OCI-LY3 (cell line): ENCODE measurements around the gene ZNF831.

ENCODE experiments used
- H2AFZ ChIP-seq: fragments of 200-600, 300-600 bp; shearing (Covaris generic); 2 replicates; pipeline ENCODE4 v1.6.0; 2014; ENCODE audit warnings: antibody characterized with exemption, low read depth, low read length
- H3K27ac ChIP-seq: fragments of 200-600, 300-600 bp; sonication (generic); 2 replicates; pipeline ENCODE4 v1.5.1; 2014; ENCODE audit warnings: mild to moderate bottlenecking, low read length, moderate library complexity, mixed read lengths
- H3K27me3 ChIP-seq: fragments of 200-600, 300-600 bp; sonication (generic); 2 replicates; pipeline ENCODE4 v1.6.1; 2014; ENCODE audit warnings: low read depth, low read length, mixed read lengths
- H3K36me3 ChIP-seq: fragments of 200-600, 300-600 bp; sonication (generic); replicated peaks from 2 replicates; pipeline ENCODE3; 2014; ENCODE audit warnings: low read depth, low read length, mixed read lengths
- H3K4me1 ChIP-seq: fragments of 300-600, 200-600 bp; sonication (generic); 2 replicates; pipeline ENCODE4 v1.6.1; 2014; ENCODE audit warnings: low read length, mixed read lengths
- H3K4me2 ChIP-seq: fragments of 200-600, 300-600 bp; sonication (generic); 2 replicates; pipeline ENCODE4 v1.6.1; 2014; ENCODE audit warnings: low read length, mixed read lengths
- H3K4me3 ChIP-seq: fragments of 300-600, 200-600 bp; sonication (generic); 2 replicates; pipeline ENCODE4 v1.5.1; 2014; ENCODE audit warnings: antibody characterized with exemption, mild to moderate bottlenecking, low read length, moderate library complexity
- H3K79me2 ChIP-seq: fragments of 300-600, 200-600 bp; shearing (Covaris generic); 2 replicates; pipeline ENCODE4 v1.6.1; 2014; ENCODE audit warnings: mild to moderate bottlenecking, low read length, mixed read lengths
- H3K9ac ChIP-seq: fragments of 300-600, 200-600 bp; shearing (Covaris generic); 2 replicates; pipeline ENCODE4 v1.6.0; 2014; ENCODE audit warnings: mild to moderate bottlenecking, low read length, moderate library complexity
- H3K9me3 ChIP-seq: fragments of 200-600, 300-600 bp; shearing (Covaris generic); 2 replicates; pipeline ENCODE4 v1.6.1; 2014; ENCODE audit warnings: low read length, mixed read lengths; ENCODE audit not compliant: insufficient read depth
- H4K20me1 ChIP-seq: fragments of 200-600, 300-600 bp; sonication (generic); 2 replicates; pipeline ENCODE4 v1.6.1; 2016; ENCODE audit warnings: low read length, mixed read lengths; ENCODE audit not compliant: insufficient read depth
- CTCF ChIP-seq: fragments of 200-600, 300-600 bp; sonication (generic); IDR thresholded peaks from 2 replicates; pipeline ENCODE4 v1.5.1; 2014; ENCODE audit warnings: antibody characterized with exemption, low read length, low read depth
- EZH2phosphoT487 ChIP-seq: fragments of 200-600 bp; shearing (Covaris generic); IDR thresholded peaks from 2 replicates; pipeline ENCODE4 v1.6.1; 2018; ENCODE audit warnings: antibody characterized with exemption, mixed run types, low read depth

The ZNF831 gene

DNA sequence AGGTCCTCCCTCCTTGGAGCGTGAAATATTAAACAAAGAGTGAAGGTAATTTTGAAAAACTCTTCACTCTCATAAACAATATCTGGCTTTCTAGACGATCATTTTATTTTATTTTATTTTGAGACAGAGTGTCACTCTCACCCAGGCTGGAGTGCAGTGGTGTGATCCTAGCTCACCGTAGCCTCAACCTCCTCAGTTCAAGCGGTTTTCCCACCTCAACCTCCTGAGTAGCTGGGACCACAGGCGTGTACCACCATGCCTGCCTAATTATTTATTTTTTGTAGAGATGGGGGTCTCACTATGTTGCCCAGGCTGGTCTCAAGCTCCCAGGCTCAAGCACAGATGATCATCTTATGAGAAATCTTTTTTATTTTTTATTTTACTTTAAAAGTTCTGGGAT, 16.4 kb downstream of the ZNF831 start:
- TF ChIP-seq CTCF, result no peak
- no peak for TF ChIP-seq EZH2phosphoT487

DNA sequence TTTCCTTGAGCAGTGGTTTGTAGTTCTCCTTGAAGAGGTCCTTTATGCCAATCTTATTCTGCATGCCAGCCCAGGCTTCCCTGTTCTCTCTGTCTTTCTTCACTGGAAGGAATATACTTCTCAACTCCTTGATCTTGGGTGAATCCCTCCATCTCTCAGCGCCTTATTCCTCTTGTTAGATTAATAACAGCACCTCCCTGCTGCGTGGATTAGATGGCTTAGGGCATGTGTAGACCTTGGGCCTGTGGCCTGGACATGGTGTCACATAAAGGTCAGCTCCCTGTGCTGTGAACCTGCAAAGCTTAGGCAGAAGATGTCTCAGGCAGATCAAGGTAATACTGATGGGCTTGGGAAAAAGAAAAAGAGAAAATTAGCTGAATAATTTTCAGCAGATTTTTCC, 18.3 kb downstream of the ZNF831 start:
- Histone ChIP-seq H3K4me2 (no peak overlapping the region), H4K20me1 (no peaks in the 10 kb centered on the region), H3K36me3 (no peaks in the 10 kb centered on the region), H3K27me3 (peaks cover 16% of the 10 kb centered on the region), H3K4me3 (no peak overlapping the region), H3K27ac (no peak overlapping the region), H3K9me3 (no peaks in the 10 kb centered on the region), H3K79me2 (no peaks in the 10 kb centered on the region), H3K9ac (no peak overlapping the region), H2AFZ (no peak overlapping the region), H3K4me1 (peaks cover 6% of the 10 kb centered on the region; the same call in 1 of the 2 replicates)
- no peak for TF ChIP-seq EZH2phosphoT487
- TF ChIP-seq CTCF, result no peak

More for the DNA sequence above, 16.4 kb downstream of the ZNF831 start:
- H2AFZ ChIP-seq, result no peak overlapping the region
- H3K4me2 ChIP-seq, result no peak overlapping the region
- peaks cover 27% of the 10 kb centered on the region for H3K27me3 ChIP-seq
- H3K4me3 ChIP-seq, result no peak overlapping the region
- no peaks in the 10 kb centered on the region for H4K20me1 ChIP-seq
- peaks cover 6% of the 10 kb centered on the region; the same call in 1 of the 2 replicates for H3K4me1 ChIP-seq
- no peak overlapping the region for H3K9ac ChIP-seq
- H3K36me3 ChIP-seq, result no peaks in the 10 kb centered on the region
- no peak overlapping the region for H3K27ac ChIP-seq
- H3K9me3 ChIP-seq, result no peaks in the 10 kb centered on the region
- no peaks in the 10 kb centered on the region for H3K79me2 ChIP-seq

DNA sequence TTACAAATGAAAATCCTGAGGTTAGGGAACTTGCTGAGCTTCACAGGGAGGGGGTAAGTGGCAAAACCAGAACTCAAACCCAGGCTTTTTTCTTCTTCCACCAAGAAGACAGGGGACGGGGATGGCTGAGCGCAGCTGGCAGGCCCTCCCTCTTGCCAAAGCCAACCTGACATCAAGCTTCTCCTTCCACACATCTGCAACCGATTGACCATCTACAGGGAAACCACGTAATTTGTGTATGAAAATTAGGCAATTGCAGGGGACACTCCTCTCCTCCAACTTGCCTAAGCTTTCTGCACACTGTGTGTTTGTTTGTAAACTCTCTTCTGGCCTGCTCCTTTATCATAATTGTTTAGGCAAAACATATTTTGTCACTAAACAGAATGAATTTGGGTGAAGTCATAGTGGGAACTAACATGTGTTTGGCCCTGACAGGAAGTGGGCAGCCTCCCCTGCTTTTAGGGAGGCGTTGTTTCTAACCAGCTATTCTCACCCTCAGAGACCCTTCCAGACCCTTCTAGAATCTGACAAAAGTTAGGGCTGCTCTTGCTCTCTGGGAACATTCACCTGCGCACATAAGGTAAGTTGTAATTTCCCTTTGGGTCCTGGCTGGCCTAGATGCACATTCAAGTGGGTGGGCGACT, 18.9 kb downstream of the ZNF831 start:
- no peak for TF ChIP-seq EZH2phosphoT487
- no peak for TF ChIP-seq CTCF
- peaks cover 6% of the 10 kb centered on the region; the same call in 1 of the 2 replicates for H3K4me1 ChIP-seq
- no peaks in the 10 kb centered on the region for H3K36me3 ChIP-seq
- H3K4me2 ChIP-seq, result no peak overlapping the region
- no peaks in the 10 kb centered on the region for H3K79me2 ChIP-seq
- peaks cover 15% of the 10 kb centered on the region for H3K27me3 ChIP-seq
- no peak overlapping the region for H3K4me3 ChIP-seq
- no peaks in the 10 kb centered on the region for H3K9me3 ChIP-seq
- no peak overlapping the region for H3K27ac ChIP-seq
- no peak overlapping the region for H2AFZ ChIP-seq
- H3K9ac ChIP-seq, result no peak overlapping the region
- no peaks in the 10 kb centered on the region for H4K20me1 ChIP-seq

DNA sequence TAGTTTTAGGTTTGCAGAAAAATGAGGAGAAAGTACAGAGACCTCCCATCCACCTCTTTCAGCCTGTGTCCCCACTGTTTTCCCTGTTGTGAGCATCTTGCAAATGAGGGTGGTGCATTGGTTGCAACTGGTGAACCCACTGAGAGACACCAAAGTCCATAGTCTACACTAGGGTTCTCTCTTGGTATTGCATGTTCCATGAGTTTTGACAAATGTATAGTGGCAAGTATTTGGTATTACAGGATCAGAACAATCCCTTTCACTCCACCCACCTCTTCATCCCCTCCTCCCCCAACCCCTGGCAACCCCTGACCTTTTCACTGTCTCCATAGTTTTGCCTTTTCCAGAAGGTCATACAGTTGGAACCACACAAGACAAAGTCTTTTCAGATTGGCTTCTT, 20.1 kb downstream of the ZNF831 start:
- H3K27me3 ChIP-seq, result peaks cover 10% of the 10 kb centered on the region; the same call in 1 of the 2 replicates
- no peak overlapping the region for H3K9ac ChIP-seq
- H3K36me3 ChIP-seq, result no peaks in the 10 kb centered on the region
- no peaks in the 10 kb centered on the region for H3K79me2 ChIP-seq
- no peak overlapping the region for H3K27ac ChIP-seq
- TF ChIP-seq CTCF (no peak), EZH2phosphoT487 (no peak)
- H2AFZ ChIP-seq, result no peak overlapping the region
- no peak overlapping the region for H3K4me2 ChIP-seq
- no peaks in the 10 kb centered on the region for H3K9me3 ChIP-seq
- peaks cover 6% of the 10 kb centered on the region; the same call in 1 of the 2 replicates for H3K4me1 ChIP-seq
- no peak overlapping the region for H3K4me3 ChIP-seq
- H4K20me1 ChIP-seq, result no peaks in the 10 kb centered on the region
